ENCODE data around the gene SEC24B.

The SEC24B gene

DNA sequence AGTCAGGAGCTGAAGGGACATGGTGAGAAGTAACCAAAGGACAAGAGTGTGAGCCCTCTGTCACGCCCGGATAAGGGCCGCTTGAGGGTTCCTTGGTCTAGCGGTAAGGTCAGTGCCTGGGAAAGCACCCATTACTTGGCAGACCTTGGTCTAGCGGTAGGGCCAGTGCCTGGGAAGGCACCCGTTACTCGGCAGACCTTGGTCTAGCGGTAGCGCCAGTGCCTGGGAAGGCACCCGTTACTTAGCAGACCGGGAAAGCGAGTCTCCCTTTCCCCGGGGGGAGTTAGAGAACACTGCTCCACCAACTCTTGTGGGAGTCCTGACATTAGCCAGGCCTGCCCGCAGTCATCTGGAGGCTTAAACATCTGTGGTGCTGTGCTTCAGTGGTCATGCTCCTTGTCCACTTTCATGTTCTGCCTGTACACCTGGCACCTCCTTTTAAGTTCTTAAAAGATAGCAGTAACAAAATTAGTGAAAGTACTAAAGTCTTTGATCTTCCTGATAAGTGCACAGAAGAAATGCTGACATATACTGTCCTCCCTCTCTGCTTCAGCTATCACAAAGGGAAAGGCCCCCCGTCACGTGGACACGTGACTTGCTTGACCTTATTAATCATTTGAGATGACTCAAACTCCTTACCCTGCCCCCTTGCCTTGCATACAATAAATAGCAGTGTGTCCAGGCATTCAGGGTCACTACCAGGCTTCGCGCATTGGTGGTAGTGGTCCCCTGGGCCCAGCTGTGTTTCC lies 9.3 kb upstream of the SEC24B start:
- TF ChIP-seq, protein P1, sequence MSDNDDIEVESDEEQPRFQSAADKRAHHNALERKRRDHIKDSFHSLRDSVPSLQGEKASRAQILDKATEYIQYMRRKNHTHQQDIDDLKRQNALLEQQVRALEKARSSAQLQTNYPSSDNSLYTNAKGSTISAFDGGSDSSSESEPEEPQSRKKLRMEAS (IDR thresholded peaks at IDR 0.05; ENCODE audit: low read depth, low read length) = no peak
- TF ChIP-seq MYC (IDR thresholded peaks at IDR 0.05; ENCODE audit: low read depth, low read length) (no peak), POLR2A (IDR thresholded peaks at IDR 0.05; ENCODE audit: extremely low read depth, insufficient read length) (no peak)
- TF ChIP-seq, protein P2, sequence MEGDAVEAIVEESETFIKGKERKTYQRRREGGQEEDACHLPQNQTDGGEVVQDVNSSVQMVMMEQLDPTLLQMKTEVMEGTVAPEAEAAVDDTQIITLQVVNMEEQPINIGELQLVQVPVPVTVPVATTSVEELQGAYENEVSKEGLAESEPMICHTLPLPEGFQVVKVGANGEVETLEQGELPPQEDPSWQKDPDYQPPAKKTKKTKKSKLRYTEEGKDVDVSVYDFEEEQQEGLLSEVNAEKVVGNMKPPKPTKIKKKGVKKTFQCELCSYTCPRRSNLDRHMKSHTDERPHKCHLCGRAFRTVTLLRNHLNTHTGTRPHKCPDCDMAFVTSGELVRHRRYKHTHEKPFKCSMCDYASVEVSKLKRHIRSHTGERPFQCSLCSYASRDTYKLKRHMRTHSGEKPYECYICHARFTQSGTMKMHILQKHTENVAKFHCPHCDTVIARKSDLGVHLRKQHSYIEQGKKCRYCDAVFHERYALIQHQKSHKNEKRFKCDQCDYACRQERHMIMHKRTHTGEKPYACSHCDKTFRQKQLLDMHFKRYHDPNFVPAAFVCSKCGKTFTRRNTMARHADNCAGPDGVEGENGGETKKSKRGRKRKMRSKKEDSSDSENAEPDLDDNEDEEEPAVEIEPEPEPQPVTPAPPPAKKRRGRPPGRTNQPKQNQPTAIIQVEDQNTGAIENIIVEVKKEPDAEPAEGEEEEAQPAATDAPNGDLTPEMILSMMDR (IDR thresholded peaks at IDR 0.05; ENCODE audit: low read depth, low read length) = no peak
- DNase-seq (ENCODE audit: low read depth) = no peak
- H3K4me3 ChIP-seq (ENCODE audit: low read depth, low read length) = no peak overlapping the region

GRCh38 chr4:109425405-109425804 lies 8.2 kb upstream of the SEC24B start:
- H3K4me3 ChIP-seq (ENCODE audit: low read depth, low read length) = no peak overlapping the region
- TF ChIP-seq, protein P1 (IDR thresholded peaks at IDR 0.05; ENCODE audit: low read depth, low read length) = no peak
- TF ChIP-seq, protein P2 (IDR thresholded peaks at IDR 0.05; ENCODE audit: low read depth, low read length) = no peak
- TF ChIP-seq MYC (IDR thresholded peaks at IDR 0.05; ENCODE audit: low read depth, low read length) (no peak), POLR2A (IDR thresholded peaks at IDR 0.05; ENCODE audit: extremely low read depth, insufficient read length) (no peak)
- no peak for DNase-seq (ENCODE audit: low read depth)

DNA sequence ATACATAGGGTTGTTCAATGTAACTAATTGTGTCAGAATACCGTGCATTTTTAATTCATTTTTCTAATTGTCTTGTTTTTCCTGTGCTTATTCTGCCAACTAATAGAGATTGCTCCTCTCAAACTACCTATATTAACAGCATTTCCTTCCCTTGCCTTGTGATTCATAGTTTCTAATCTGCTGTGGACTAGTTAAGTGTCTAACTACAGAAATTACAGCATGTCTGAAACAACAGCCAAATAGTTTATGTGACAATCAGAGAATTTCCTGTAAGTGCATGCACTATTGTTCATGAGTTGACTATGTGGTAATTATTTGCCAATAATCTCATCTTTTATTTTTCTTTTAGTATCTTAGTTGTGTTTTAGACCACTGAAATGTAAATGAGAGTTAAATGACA lies 4.1 kb upstream of the SEC24B start:
- DNase-seq (ENCODE audit: low read depth) = no peak
- H3K4me3 ChIP-seq (ENCODE audit: low read depth, low read length) = no peak overlapping the region
- TF ChIP-seq POLR2A (IDR thresholded peaks at IDR 0.05; ENCODE audit: extremely low read depth, insufficient read length) = no peak
- TF ChIP-seq MYC (IDR thresholded peaks at IDR 0.05; ENCODE audit: low read depth, low read length) = no peak
- TF ChIP-seq, protein P2 (IDR thresholded peaks at IDR 0.05; ENCODE audit: low read depth, low read length) = no peak
- TF ChIP-seq, protein P1 (IDR thresholded peaks at IDR 0.05; ENCODE audit: low read depth, low read length) = no peak

DNA sequence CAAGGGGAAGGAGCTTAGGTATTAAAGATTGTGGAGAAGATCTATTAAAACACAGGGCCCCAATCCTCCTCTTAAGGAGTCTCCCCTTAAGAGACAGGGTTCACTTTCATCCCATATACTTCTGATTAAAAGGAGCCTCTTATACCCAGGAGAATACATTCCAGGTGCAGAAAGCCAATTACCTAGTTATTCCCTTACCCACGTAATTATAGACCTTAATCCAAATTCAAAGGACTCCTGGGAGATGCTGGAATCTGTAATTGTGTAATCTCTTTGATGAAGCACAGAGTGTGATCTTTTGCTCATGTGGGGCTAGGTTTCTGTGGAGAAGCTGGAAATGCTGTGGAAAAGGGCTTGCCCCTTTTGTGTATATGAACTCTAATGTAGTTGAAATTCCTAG lies 1.4 kb upstream of the SEC24B start:
- H3K4me3 ChIP-seq (ENCODE audit: low read depth, low read length) = no peak overlapping the region
- TF ChIP-seq, protein P1 (IDR thresholded peaks at IDR 0.05; ENCODE audit: low read depth, low read length) = no peak
- TF ChIP-seq POLR2A (IDR thresholded peaks at IDR 0.05; ENCODE audit: extremely low read depth, insufficient read length) (no peak), MYC (IDR thresholded peaks at IDR 0.05; ENCODE audit: low read depth, low read length) (no peak)
- TF ChIP-seq, protein P2 (IDR thresholded peaks at IDR 0.05; ENCODE audit: low read depth, low read length) = no peak
- no peak for DNase-seq (ENCODE audit: low read depth)

DNA sequence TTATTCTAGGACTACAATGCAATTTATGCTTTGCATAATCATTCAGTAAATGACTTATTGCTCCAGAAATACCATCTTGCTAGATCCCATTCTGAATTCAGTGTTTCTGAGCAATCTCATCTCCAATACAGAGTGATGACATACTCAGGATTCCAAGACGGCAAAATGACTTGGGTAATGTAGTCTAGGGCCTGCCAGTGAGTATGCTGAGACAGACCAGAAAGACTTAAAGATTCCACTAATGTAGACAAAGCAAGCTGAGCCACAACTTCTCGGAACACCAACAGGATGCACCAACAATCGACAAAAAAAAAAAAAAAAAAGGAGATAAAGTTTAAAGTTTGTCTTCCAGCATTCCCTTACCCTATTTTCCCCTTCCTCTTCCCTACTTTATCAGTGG lies 919 bp upstream of the SEC24B start:
- no peak for TF ChIP-seq POLR2A (IDR thresholded peaks at IDR 0.05; ENCODE audit: extremely low read depth, insufficient read length)
- TF ChIP-seq, protein P2 (IDR thresholded peaks at IDR 0.05; ENCODE audit: low read depth, low read length) = no peak
- TF ChIP-seq, protein P1 (IDR thresholded peaks at IDR 0.05; ENCODE audit: low read depth, low read length) = no peak
- no peak for TF ChIP-seq MYC (IDR thresholded peaks at IDR 0.05; ENCODE audit: low read depth, low read length)
- peak; percentile 10 for DNase-seq (ENCODE audit: low read depth)
- H3K4me3 ChIP-seq (ENCODE audit: low read depth, low read length) = peak overlapping the region; percentile 72

Measured in NB4 (cell line).